ENCODE measurements around the gene NAALADL2.

- TF ChIP-seq CTCF (conservative IDR thresholded peaks at IDR 0.05; ENCODE audit: low read depth, low read length) (no peak), EZH2 (IDR thresholded peaks at IDR 0.05; ENCODE audit: low read length, unreplicated experiment) (no peak)
Observed at GRCh38 chr3:175155172-175155571, 296.0 kb downstream of the NAALADL2 start.
